ENCODE data around the gene MCOLN1. TPM values are rescaled to one million over a fixed set of nuclear protein-coding genes. Genes with fewer than 3 reads are reported as not detected.

MCOLN1 gene
- total and polyA plus RNA-seq, 8 donors, result 6.9 to 35.4 (median 10.3) TPM

DNA sequence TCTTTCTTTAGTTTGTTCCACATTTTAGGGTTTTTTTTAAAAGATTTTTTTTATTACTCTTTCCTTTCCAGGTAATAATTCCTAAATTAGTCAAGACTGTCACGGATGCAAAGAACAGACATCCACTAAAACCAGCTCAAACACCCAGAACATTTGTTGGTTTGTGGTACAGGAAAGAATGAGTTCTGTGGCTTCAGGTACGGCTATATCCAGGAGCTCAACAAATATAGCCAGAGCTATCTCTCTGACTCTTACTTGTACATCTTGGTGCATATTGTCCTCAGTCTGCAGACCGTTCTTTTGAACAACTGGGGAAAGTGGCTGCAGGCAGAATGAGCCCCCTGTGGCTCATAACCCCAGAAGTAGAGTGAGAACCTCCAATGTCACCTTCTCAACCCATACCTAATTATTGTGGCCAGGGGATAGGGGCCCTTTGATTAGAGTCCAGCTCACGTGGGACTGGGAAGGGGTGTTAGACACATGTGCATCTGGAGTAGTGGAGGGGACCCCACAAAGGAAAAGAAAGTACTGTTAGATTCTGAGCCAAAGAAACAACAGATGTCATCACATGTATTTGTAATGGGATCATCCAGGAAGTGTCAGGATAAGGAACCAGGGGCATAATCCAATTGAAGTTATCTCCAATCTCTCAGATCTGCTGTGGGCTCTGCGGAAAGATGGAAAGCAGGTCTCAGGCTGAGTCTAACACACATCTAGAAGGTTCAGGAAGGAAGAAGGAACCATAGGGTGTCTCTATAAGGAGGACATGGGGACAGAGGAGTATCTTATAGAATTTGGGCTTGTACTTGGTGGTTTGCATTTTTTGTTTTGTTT, 8.4 kb upstream of the MCOLN1 start:
- WGBS, 2 donors, result 73 to 80% methylated on average over 5 of the region's 5 CpGs
- no peak for FAIRE-seq
- ATAC-seq, result no peak
- no peak for DNase-seq
- Histone ChIP-seq H3K4me3 (no peak overlapping the region), H3K9me3 (no peaks in the 10 kb centered on the region), H3K27ac (no peak overlapping the region), H3K4me1 (peaks cover 0 to 3% (median 0%) of the 10 kb centered on the region in 3 donors), H3K27me3 (no peaks in the 10 kb centered on the region), H3K36me3 (no peaks in the 10 kb centered on the region)
- intact Hi-C loops (cut with DNase I), result no loop called here
- no peak for TF ChIP-seq CTCF (IDR thresholded peaks at IDR 0.05)

DNA sequence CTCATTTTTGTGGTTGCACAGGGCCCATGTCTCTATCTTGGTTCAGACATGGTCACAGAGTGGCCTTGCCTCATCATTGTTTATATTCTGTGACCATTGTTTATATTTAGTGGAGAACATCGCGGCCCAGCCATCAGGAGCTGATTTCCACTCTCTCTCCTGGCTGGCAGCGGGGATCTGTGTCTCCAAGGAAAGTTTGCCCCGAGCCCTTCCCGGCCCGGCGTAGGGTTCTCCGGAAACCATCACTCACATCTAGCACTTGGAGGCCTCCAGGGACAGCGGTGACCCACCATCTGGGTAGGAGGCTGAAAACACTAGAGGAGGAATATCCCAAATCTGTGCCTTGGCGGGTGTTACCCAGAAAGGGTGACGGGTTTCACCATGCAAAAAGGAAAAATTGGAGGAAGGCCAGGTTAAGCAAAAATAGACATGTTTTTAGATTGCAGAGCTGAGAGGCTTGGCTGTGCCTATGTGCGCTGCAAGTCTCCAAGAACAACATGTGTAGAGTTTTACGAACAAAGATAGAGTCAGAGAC, 7.2 kb upstream of the MCOLN1 start:
- intact Hi-C loops (cut with DNase I), result no loop called here
- H3K9me3 ChIP-seq, result no peaks in the 10 kb centered on the region
- ATAC-seq (no peak), FAIRE-seq (no peak), DNase-seq (no peak)
- no peaks in the 10 kb centered on the region for H3K36me3 ChIP-seq
- no peak for TF ChIP-seq CTCF (IDR thresholded peaks at IDR 0.05)
- no peaks in the 10 kb centered on the region for H3K27me3 ChIP-seq
- WGBS, 2 donors, result 74 to 75% methylated on average over 13 of the region's 13 CpGs
- peak overlapping the region in 2 of 4 donors; percentile 12 to 51 for H3K4me3 ChIP-seq
- H3K27ac ChIP-seq, result peak overlapping the region in 1 of 4 donors; percentile 39
- H3K4me1 ChIP-seq, result peaks cover 0 to 3% (median 0%) of the 10 kb centered on the region in 3 donors

DNA sequence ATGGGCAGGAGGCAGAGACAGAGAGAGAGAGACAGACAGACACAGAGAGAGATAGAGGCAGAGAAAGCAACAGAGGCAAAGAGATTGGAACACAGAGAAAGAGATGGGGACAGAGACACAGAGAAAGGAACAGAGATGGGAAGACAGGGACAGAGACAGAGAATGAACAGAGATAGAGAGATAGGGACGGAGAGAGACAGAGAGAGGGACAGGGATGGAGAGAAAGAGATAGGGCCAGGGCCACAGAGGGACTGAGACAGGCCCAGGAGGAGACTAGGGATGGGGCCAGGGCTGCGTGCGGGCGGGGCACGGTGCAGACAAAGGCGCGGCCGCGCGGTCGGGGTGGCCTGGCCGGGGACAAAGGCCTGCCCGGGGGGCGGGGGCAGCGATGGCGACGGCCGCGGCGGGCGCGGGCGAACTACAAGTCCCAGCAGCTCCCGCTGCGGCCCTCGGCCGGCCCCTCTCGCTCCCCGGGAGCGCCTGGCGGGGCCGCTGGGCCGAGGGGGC, 6.7 kb upstream of the MCOLN1 start, which contains the start of gene ZNF358:
ZNF358 (plus strand) TSS at position 459 of the 507 bp plus-strand sequence. CDS start 3,140 bp downstream, outside the sequence.
- FAIRE-seq, result no peak
- peak; percentile 55 to 88 (median 68) for DNase-seq
- Histone ChIP-seq H3K36me3 (no peaks in the 10 kb centered on the region), H3K4me1 (peaks cover 0 to 3% (median 0%) of the 10 kb centered on the region in 3 donors), H3K27me3 (no peaks in the 10 kb centered on the region), H3K9me3 (no peaks in the 10 kb centered on the region), H3K27ac (peak within 1 kb of the TSS in 3 of 4 donors; percentile 38 to 57 (median 44)), H3K4me3 (peak within 1 kb of the TSS; percentile 48 to 68 (median 54))
- TF ChIP-seq CTCF (IDR thresholded peaks at IDR 0.05), result no peak
- intact Hi-C loops (cut with DNase I), result no loop called here
- 0 to 2% methylated on average over 31 to 33 of the region's 33 CpGs for WGBS, 2 donors
- ATAC-seq, result peak; percentile 85 to 95 (median 92)

- no peaks in the 10 kb centered on the region for H3K27me3 ChIP-seq
- ATAC-seq, result peak in 2 of 4 donors; percentile 18 to 19
- peak overlapping the region in 3 of 4 donors; percentile 38 to 57 (median 44) for H3K27ac ChIP-seq
- peak overlapping the region; percentile 48 to 68 (median 54) for H3K4me3 ChIP-seq
- intact Hi-C loops (cut with DNase I), result no loop called here
- TF ChIP-seq CTCF (IDR thresholded peaks at IDR 0.05), result no peak
- no peak for FAIRE-seq
- no peaks in the 10 kb centered on the region for H3K36me3 ChIP-seq
- peak in 1 of 6 donors; percentile 42 for DNase-seq
- no peaks in the 10 kb centered on the region for H3K9me3 ChIP-seq
- H3K4me1 ChIP-seq, result peaks cover 0 to 3% (median 0%) of the 10 kb centered on the region in 3 donors
- WGBS, 2 donors, result 2 to 3% methylated on average over 15 to 28 of the region's 28 CpGs
These were observed 6.1 kb upstream of the MCOLN1 start for GRCh38 chr19:7516333-7516732.

All from pancreas (tissue), 10 donors.